Cardiac muscle cell (in vitro differentiated cells and primary cell): ENCODE results near the gene ZNF311. TPM values are rescaled to one million over a fixed set of nuclear protein-coding genes. Genes with fewer than 3 reads are reported as not detected.

Experiments
- DNase-seq, 2 donors: peaks; one replicate each; pipeline versions ENCODE4 v3.0.0 to v3.0.0-alpha.2; 2010 to 2017; ENCODE audit warnings: low read depth in 1 of 2, low spot score in 1 of 2
- H3K27ac ChIP-seq: fragments of 200-600 bp; sonication (generic); 2 replicates; pipeline ENCODE4 v1.5.1; 2016
- H3K27me3 ChIP-seq: fragments of 200-600 bp; sonication (generic); 2 replicates; pipeline ENCODE4 v1.6.0; 2016; ENCODE audit warnings: control low read depth
- H3K36me3 ChIP-seq: fragments of 200-600 bp; sonication (generic); 2 replicates; pipeline ENCODE4 v1.5.1; 2016; ENCODE audit warnings: control low read depth
- H3K4me1 ChIP-seq: fragments of 200-600 bp; sonication (generic); 2 replicates; pipeline ENCODE4 v1.8.1; 2017; ENCODE audit warnings: low read depth, mild to moderate bottlenecking, mixed run types
- H3K4me3 ChIP-seq: fragments of 200-600 bp; sonication (generic); 2 replicates; pipeline ENCODE4 v1.5.1; 2016; ENCODE audit warnings: mild to moderate bottlenecking
- H3K9me3 ChIP-seq: fragments of 200-600 bp; sonication (generic); 2 replicates; pipeline ENCODE4 v1.5.1; 2017; ENCODE audit warnings: low read depth, mild to moderate bottlenecking, control low read depth
- polyA plus RNA-seq: library from polyadenylated mRNA; unstranded; fragments of >200 nt; fragmentation: Nextera tagmentation; extraction: Ambion mirVana; gene quantifications from 2 replicates; pipeline ENCODE4 v1.2.1, GENCODE V29; 2016
- total RNA-seq: library from RNA; depleted of rRNA; stranded (reverse); fragments of >200 nt; gene quantifications from 2 replicates; pipeline ENCODE4 v1.2.3, GENCODE V29; 2016
- TF ChIP-seq, protein P1 (sequence below): IDR thresholded peaks from 2 replicates; pipeline ENCODE4 v1.5.1; 2012; ENCODE audit warnings: low read depth, mild to moderate bottlenecking, low read length

ZNF311 gene
- total and polyA plus RNA-seq, 2 experiments from 2014 or later: 0.57 to 1.8 TPM

DNA sequence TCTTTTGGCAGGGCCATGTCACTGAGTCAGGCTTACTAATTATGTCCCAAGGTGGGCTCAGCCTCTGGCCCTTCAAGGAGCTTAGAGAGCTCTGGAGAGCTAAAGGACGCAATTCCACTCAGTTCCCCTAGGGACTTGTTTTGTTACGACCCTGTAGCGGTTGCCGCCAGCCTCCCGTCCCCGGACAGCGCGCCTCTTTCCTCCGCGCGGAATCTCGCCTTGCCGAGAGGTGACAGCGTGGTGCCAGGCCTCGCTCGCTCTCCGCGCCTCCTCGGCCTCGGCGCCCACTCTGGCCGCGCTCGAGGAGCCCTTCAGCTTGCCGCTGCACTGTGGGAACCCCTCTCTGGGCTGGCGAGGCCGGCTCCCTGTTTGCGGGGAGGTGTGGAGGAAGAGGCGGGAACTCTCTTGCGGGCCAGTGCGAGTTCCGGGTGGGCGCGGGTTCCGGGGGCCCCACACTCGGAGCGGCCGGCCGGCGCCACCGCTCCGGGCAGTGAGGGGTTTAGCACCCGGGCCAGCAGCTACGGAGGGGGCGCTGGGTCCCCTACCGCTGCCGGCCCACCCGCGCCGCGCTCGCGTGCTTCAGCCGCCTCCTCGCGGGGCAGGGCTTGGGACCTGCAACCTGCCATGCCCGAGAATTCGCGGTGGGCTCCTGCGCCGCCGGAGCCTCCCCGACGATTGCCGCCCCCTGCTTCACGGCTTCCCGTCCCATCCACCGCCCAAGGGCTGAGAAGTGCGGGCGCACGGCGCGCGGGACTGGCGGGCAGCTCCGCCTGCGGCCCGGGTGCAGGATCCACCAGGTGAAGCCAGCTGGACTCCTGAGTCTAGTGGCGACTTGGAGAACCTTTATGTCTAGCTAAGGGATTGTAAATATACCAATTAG, 9.9 kb upstream of the ZNF311 start:
- no peaks in the 10 kb centered on the region for H3K36me3 ChIP-seq
- DNase-seq: peak in 1 of 2 donors; percentile 7
- H3K27me3 ChIP-seq: peaks cover 34% of the 10 kb centered on the region
- H3K27ac ChIP-seq: no peak overlapping the region
- no peaks in the 10 kb centered on the region for H3K9me3 ChIP-seq
- TF ChIP-seq, protein P1, sequence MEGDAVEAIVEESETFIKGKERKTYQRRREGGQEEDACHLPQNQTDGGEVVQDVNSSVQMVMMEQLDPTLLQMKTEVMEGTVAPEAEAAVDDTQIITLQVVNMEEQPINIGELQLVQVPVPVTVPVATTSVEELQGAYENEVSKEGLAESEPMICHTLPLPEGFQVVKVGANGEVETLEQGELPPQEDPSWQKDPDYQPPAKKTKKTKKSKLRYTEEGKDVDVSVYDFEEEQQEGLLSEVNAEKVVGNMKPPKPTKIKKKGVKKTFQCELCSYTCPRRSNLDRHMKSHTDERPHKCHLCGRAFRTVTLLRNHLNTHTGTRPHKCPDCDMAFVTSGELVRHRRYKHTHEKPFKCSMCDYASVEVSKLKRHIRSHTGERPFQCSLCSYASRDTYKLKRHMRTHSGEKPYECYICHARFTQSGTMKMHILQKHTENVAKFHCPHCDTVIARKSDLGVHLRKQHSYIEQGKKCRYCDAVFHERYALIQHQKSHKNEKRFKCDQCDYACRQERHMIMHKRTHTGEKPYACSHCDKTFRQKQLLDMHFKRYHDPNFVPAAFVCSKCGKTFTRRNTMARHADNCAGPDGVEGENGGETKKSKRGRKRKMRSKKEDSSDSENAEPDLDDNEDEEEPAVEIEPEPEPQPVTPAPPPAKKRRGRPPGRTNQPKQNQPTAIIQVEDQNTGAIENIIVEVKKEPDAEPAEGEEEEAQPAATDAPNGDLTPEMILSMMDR: no peak
- no peak overlapping the region for H3K4me3 ChIP-seq
- no peaks in the 10 kb centered on the region for H3K4me1 ChIP-seq

DNA sequence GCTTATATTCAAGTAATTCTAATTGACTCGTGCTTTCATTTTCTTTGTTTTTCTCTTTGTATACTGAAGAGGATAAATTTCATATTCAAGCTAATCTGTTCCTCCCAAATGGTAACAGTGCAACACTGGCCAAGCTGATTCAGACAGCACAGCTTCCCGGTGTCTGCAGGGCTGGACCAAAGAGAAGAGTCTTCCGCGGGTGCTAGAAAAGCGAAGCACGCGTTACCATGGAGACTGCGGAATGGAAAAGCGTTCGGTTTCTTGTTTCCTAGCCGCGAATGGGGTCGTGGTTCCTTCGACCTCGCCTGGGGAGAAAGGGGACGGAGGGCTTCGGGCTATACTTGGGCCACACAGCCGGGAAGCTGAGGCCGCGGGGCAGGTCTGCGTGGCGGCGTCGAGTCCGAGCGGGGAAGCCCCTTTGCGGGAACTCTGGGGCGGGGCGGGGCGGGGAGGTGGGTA, 6.2 kb upstream of the ZNF311 start:
- Histone ChIP-seq H3K27me3 (peaks cover 55% of the 10 kb centered on the region), H3K9me3 (no peaks in the 10 kb centered on the region), H3K36me3 (no peaks in the 10 kb centered on the region), H3K4me3 (peak overlapping the region; percentile 46), H3K4me1 (no peaks in the 10 kb centered on the region), H3K27ac (no peak overlapping the region)
- TF ChIP-seq, protein P1: no peak
- DNase-seq: peak; percentile 64 to 74

DNA sequence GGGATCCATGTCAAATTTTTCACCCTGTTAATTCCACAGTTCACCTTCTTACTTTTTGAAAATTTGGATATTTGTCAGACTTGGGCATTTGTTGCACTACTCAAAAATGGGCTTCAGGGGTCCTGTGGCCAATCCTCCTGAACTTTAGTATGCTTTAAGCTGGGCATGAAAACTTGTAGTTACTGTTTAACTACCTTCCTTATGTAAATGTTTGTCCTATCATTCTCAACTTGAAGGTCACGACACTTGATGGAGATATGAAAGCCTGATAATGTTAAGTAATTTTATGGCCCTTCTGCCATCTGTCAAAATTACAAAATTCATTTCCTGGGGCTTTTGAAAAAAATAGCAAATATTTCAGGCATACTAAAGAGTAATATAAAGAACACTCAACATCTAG, 4.2 kb upstream of the ZNF311 start:
- Histone ChIP-seq H3K27me3 (peaks cover 55% of the 10 kb centered on the region), H3K4me3 (no peak overlapping the region), H3K9me3 (no peaks in the 10 kb centered on the region), H3K27ac (no peak overlapping the region), H3K4me1 (no peaks in the 10 kb centered on the region), H3K36me3 (no peaks in the 10 kb centered on the region)
- DNase-seq: no peak
- TF ChIP-seq, protein P1: no peak

DNA sequence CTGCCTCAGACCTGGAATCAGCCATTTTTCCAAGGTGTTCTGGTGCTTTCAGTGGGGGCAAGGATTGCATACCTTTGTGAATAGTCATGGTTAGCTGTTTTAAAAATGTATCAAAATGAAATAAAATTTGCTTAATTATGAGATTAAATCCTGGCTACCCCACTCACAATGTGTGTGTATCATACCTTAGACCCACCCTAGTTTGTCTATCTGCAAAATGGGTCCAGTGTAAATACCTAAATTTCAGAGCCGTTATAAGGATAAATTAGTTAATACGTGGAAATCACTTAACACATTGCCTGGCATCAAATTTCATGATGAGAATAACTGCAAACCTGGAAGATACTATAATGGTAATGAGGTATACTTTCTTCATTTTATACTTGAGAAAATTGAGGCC, 3.0 kb upstream of the ZNF311 start:
- no peak for DNase-seq
- Histone ChIP-seq H3K27ac (no peak overlapping the region), H3K27me3 (peaks cover 52% of the 10 kb centered on the region), H3K36me3 (no peaks in the 10 kb centered on the region), H3K4me3 (no peak overlapping the region), H3K4me1 (no peaks in the 10 kb centered on the region), H3K9me3 (no peaks in the 10 kb centered on the region)
- TF ChIP-seq, protein P1: no peak

DNA sequence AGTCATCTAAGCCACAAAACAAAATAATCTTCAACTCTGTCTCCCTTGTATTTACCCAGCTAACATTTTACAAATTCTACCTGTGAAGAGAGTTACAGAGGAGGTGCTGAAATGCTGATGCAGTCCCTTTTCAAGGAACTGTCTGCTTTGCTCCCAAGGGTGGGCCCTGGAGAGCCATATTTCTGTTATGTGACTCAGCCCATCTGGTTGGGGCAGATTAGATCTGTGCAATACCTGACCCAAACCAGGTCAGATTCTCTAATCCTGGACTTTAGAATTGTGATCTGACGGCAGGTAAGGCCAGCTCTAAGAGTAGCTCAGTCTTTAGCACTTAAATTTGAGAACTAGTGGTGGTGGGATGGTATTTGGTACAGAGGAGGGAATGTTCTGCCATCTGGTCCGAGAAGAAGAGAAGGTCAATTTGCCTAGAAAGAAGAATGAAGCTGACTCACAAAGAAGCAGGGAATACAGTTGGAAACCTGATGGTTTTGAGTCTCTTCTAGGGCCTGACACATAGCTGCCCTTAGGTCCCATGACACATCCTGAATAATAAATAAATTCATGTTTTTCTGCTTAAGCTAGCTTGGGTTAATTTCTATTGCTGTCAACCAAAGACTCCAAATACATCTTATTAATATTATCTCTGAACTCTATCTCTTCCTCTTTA, 8.1 kb downstream of the ZNF311 start:
- Histone ChIP-seq H3K36me3 (no peaks in the 10 kb centered on the region), H3K27me3 (no peaks in the 10 kb centered on the region), H3K4me3 (no peak overlapping the region), H3K27ac (no peak overlapping the region), H3K4me1 (no peaks in the 10 kb centered on the region), H3K9me3 (no peaks in the 10 kb centered on the region)
- DNase-seq: no peak
- TF ChIP-seq, protein P1: no peak
